GM12878 (cell line): ENCODE measurements around the gene ZNF667. TPM values are rescaled to one million over a fixed set of nuclear protein-coding genes. Genes with fewer than 3 reads are reported as not detected.

Experiments used
- ATAC-seq: fragments of 200-7000 bp; cut with Tn5 transposase; 3 replicates; pipeline ENCODE4 v1.9.1; 2020; ENCODE audit warnings: mild to moderate bottlenecking, moderate library complexity
- BruUV-seq: library from RNA; stranded (reverse); fragments of 400-500 nt; replicated peaks from 2 replicates; lab custom pipeline; 2021; lab: Mats Ljungman, UMichigan
- CTCF ChIA-PET: fragments of 300-600 bp; sonication (Branson Sonifier 250); formaldehyde crosslinking; extraction: SDS; loops from one replicate; lab custom pipeline; 2021; ENCODE audit warnings: inconsistent platforms; lab: Yijun Ruan, JAX
- POLR2A ChIA-PET: fragments of 350-600 bp; formaldehyde crosslinking; extraction: SDS; loops from one replicate; lab custom pipeline; 2021; ENCODE audit warnings: inconsistent platforms; lab: Charles Lee
- RAD21 ChIA-PET: fragments of 300-600 bp; sonication (Branson Sonifier 250); formaldehyde crosslinking; loops from one replicate; lab custom pipeline; 2023; ENCODE audit warnings: antibody characterized with exemption; ENCODE audit not compliant: unreplicated experiment; lab: Charles Lee
- SMC1A ChIA-PET: fragments of 300-600 bp; sonication (Branson Sonifier 250); formaldehyde crosslinking; loops from one replicate; lab custom pipeline; 2023; ENCODE audit not compliant: unreplicated experiment, uncharacterized antibody; lab: Charles Lee
- DNase-seq: peaks from one replicate; pipeline ENCODE4 v3.0.0-alpha.2; 2011; ENCODE audit warnings: low read depth, low spot score
- FAIRE-seq: peaks from 3 replicates; lab custom pipeline; 2011; peaks lifted over from hg19 to GRCh38; lab: Jason Lieb, UNC
- H2AFZ ChIP-seq: 2 replicates; pipeline ENCODE4 v1.6.0; 2011; ENCODE audit warnings: low read depth, low read length, control low read depth; ENCODE audit not compliant: control insufficient read depth
- H3K27ac ChIP-seq: 2 replicates; pipeline ENCODE4 v1.5.1; 2011; ENCODE audit warnings: control low read depth; ENCODE audit not compliant: control insufficient read depth, insufficient read depth
- H3K27me3 ChIP-seq, 2 experiments: replicated peaks in 1 of 2; 2 replicates each; pipeline versions ENCODE4 v1.6.0 to v1.6.1; 2011; ENCODE audit warnings: low read length in 1 of 2; ENCODE audit not compliant: control insufficient read depth in 2 of 2, insufficient read depth in 2 of 2
- H3K36me3 ChIP-seq, 2 experiments: 2 replicates each; pipeline ENCODE4 v1.5.1; 2011; ENCODE audit warnings: low read length in 1 of 2; ENCODE audit not compliant: control insufficient read depth in 2 of 2, insufficient read depth in 2 of 2
- H3K4me1 ChIP-seq: 2 replicates; pipeline ENCODE4 v1.6.1; 2011; ENCODE audit warnings: mild to moderate bottlenecking, low read length, moderate library complexity, mixed read lengths; ENCODE audit not compliant: control insufficient read depth, insufficient read depth
- H3K4me2 ChIP-seq: 2 replicates; pipeline ENCODE4 v1.6.0; 2011; ENCODE audit warnings: control low read depth; ENCODE audit not compliant: control insufficient read depth, insufficient read depth
- H3K4me3 ChIP-seq: fragments of 200-600 bp; sonication (generic); 2 replicates; pipeline ENCODE4 v1.5.1; 2016
- H3K79me2 ChIP-seq: 2 replicates; pipeline ENCODE4 v1.6.0; 2011; ENCODE audit warnings: low read length; ENCODE audit not compliant: control insufficient read depth, insufficient read depth
- H3K9ac ChIP-seq: 2 replicates; pipeline ENCODE4 v1.8.0; 2011; ENCODE audit warnings: low read length, control low read depth, mixed read lengths; ENCODE audit not compliant: control insufficient read depth, insufficient read depth
- H3K9me3 ChIP-seq: replicated peaks from 3 replicates; pipeline ENCODE4 v1.5.1; 2011; ENCODE audit warnings: mild to moderate bottlenecking, low read length; ENCODE audit not compliant: control insufficient read depth, insufficient read depth
- H4K20me1 ChIP-seq: 2 replicates; pipeline ENCODE4 v1.6.0; 2011; ENCODE audit not compliant: control insufficient read depth, insufficient read depth
- HDGF ChIP-seq: fragments of 450-650 bp; IDR thresholded peaks from 2 replicates; pipeline ENCODE4 v1.6.1; 2016; ENCODE audit warnings: antibody characterized with exemption
- KAT2A ChIP-seq: conservative IDR thresholded peaks from 2 replicates; pipeline ENCODE4 v1.6.1; 2011; ENCODE audit warnings: low read depth, low read length; ENCODE audit not compliant: control insufficient read depth
- MTA3 ChIP-seq: IDR thresholded peaks from 2 replicates; pipeline ENCODE4 v1.6.1; 2012; ENCODE audit warnings: low read length, inconsistent platforms, borderline replicate concordance
- NRF1 ChIP-seq: conservative IDR thresholded peaks from 2 replicates; pipeline ENCODE4 v1.6.1; 2011; ENCODE audit warnings: mild to moderate bottlenecking, low read depth, low read length, improper control_type of control experiment
- RCOR1 ChIP-seq: conservative IDR thresholded peaks from 2 replicates; pipeline ENCODE4 v1.6.1; 2012; ENCODE audit warnings: low read depth, low read length, improper control_type of control experiment
- RFX5 ChIP-seq: IDR thresholded peaks from 2 replicates; pipeline ENCODE4 v1.6.1; 2011; ENCODE audit warnings: low read depth, low read length, improper control_type of control experiment
- RUNX3 ChIP-seq: IDR thresholded peaks from 2 replicates; pipeline ENCODE4 v1.6.1; 2012; ENCODE audit warnings: low read length, inconsistent platforms
- TCF12 ChIP-seq: IDR thresholded peaks from 2 replicates; pipeline ENCODE4 v1.6.1; 2011; ENCODE audit warnings: low read depth, mild to moderate bottlenecking, low read length
- ZZZ3 ChIP-seq: IDR thresholded peaks from 2 replicates; pipeline ENCODE4 v1.6.1; 2011; ENCODE audit warnings: low read depth; ENCODE audit not compliant: control insufficient read depth, insufficient read length
- WGBS: methylation state at CpG from one replicate; pipeline ENCODE4 v1.1.6; 2016; ENCODE audit warnings: low lambda C conversion rate; ENCODE audit not compliant: insufficient replicate concordance, insufficient coverage; ENCODE audit errors: missing lambda C conversion rate; 5-methylcytosine and 5-hydroxymethylcytosine counted together
- in situ Hi-C: fragments of 300-500 bp; cut with MboI; formaldehyde crosslinking; loops from 9 replicates; pipeline ENCODE4 v1.14.3; 2018; ENCODE audit warnings: mixed read lengths
- intact Hi-C: fragments of 100-400 bp; cut with micrococcal nuclease; formaldehyde crosslinking; loops from one replicate; pipeline ENCODE4 v1.14.2; 2022; ENCODE audit not compliant: unreplicated experiment
- polyA plus RNA-seq, 11 experiments: library from polyadenylated mRNA; depleted of rRNA in 4 of 11; unstranded in 6 of 11; stranded (reverse) in 5 of 11; fragments of >200 nt; fragmentation: Nextera tagmentation in 4 of 11; fragmentation: Illumina TruSeq in 1 of 11; extraction: Ambion mirVana in 4 of 11; extraction: Trizol in 1 of 11; gene quantifications; 1 replicate in 1 of 11; 2 replicates in 10 of 11; pipeline versions ENCODE4 v1.2.1 to v1.2.3, GENCODE V29; 2011 to 2016; ENCODE audit warnings: inconsistent platforms in 2 of 11, missing spikeins in 2 of 11, low read depth in 1 of 11
- total RNA-seq, 4 experiments: library from RNA; depleted of rRNA in 3 of 4; stranded (reverse); fragments of >200 nt in 3 of 4; fragmentation: Illumina TruSeq in 1 of 4; extraction: Trizol in 1 of 4; gene quantifications; 2 replicates each; pipeline versions ENCODE4 v1.2.1 to v1.2.3, GENCODE V29; 2013 to 2021
- TF ChIP-seq, protein P1 (sequence below): IDR thresholded peaks from 2 replicates; pipeline ENCODE4 v1.6.1; 2012; ENCODE audit warnings: low read length, inconsistent platforms
- TF ChIP-seq, protein P2 (sequence below): fragments of 450-650 bp; formaldehyde crosslinking; IDR thresholded peaks from 2 replicates; pipeline ENCODE4 v1.4.0; 2022; ENCODE audit warnings: mild to moderate bottlenecking, moderate library complexity
- TF ChIP-seq, protein P3 (sequence below): IDR thresholded peaks from 2 replicates; pipeline ENCODE4 v1.6.1; 2012; ENCODE audit warnings: low read depth, low read length, improper control_type of control experiment
- TF ChIP-seq, protein P4 (sequence below): fragments of 150-350 bp; IDR thresholded peaks from 2 replicates; pipeline ENCODE4 v1.6.1; 2016; ENCODE audit warnings: low read depth, low read length
- TF ChIP-seq, protein P5 (sequence below): IDR thresholded peaks from 2 replicates; pipeline ENCODE4 v1.6.1; 2011; ENCODE audit warnings: low read depth, low read length, improper control_type of control experiment, borderline replicate concordance
- TF ChIP-seq, protein P6 (sequence below): fragments of 150-350 bp; IDR thresholded peaks from 2 replicates; pipeline ENCODE4 v1.6.1; 2014; ENCODE audit warnings: mild to moderate bottlenecking, low read depth, low read length

Gene ZNF667
- total and polyA plus RNA-seq, 10 of the 15 experiments (the other 5 are each of a cell fraction or from before 2014, with no cell fraction given): 0.10 TPM; not detected in 9

DNA sequence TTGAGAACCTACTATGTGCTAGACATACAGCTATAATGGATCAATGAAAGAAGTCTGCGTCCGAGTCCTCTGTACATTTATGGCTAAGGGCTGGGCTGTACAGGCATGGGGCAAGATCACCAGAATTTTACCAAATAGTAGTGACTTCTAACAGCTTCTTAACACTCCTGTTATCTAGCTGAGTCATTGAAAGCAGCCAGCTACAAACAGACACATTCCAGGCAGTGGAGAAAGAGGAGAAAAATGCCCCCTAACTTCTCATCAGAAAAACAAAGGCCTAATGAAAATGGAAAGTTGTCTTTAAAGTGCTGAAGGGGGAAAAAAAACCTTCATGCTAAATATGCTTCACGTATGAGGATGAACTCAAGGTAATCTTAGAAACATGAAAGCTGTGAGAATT, 14.3 kb upstream of the ZNF667 start:
- Histone ChIP-seq H3K4me3 (no peak overlapping the region), H2AFZ (no peak overlapping the region), H3K27ac (no peak overlapping the region), H3K36me3 (no peaks in the 10 kb centered on the region), H3K79me2 (no peaks in the 10 kb centered on the region), H3K9ac (no peak overlapping the region), H3K27me3 (no peaks in the 10 kb centered on the region), H4K20me1 (no peaks in the 10 kb centered on the region), H3K4me1 (no peaks in the 10 kb centered on the region), H3K9me3 (no peaks in the 10 kb centered on the region; the same call in 2 of the 3 replicates), H3K4me2 (no peak overlapping the region)
- FAIRE-seq (no peak), ATAC-seq (no peak), DNase-seq (no peak)
- RAD21 ChIA-PET: no interaction called here
- POLR2A ChIA-PET: no interaction called here
- CTCF ChIA-PET: no interaction called here
- intact Hi-C loops: no loop called here
- in situ Hi-C loops: no loop called here
- BruUV-seq: no TSS peak
- whole genome bisulfite sequencing: 58% methylated on average over 3 of the region's 3 CpGs
- SMC1A ChIA-PET: no interaction called here
- TF ChIP-seq ZZZ3: no peak
- no peak for TF ChIP-seq KAT2A
- TF ChIP-seq, protein P1, sequence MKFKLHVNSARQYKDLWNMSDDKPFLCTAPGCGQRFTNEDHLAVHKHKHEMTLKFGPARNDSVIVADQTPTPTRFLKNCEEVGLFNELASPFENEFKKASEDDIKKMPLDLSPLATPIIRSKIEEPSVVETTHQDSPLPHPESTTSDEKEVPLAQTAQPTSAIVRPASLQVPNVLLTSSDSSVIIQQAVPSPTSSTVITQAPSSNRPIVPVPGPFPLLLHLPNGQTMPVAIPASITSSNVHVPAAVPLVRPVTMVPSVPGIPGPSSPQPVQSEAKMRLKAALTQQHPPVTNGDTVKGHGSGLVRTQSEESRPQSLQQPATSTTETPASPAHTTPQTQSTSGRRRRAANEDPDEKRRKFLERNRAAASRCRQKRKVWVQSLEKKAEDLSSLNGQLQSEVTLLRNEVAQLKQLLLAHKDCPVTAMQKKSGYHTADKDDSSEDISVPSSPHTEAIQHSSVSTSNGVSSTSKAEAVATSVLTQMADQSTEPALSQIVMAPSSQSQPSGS: no peak
- TF ChIP-seq RUNX3: no peak
- no peak for TF ChIP-seq RCOR1
- TF ChIP-seq, protein P2, sequence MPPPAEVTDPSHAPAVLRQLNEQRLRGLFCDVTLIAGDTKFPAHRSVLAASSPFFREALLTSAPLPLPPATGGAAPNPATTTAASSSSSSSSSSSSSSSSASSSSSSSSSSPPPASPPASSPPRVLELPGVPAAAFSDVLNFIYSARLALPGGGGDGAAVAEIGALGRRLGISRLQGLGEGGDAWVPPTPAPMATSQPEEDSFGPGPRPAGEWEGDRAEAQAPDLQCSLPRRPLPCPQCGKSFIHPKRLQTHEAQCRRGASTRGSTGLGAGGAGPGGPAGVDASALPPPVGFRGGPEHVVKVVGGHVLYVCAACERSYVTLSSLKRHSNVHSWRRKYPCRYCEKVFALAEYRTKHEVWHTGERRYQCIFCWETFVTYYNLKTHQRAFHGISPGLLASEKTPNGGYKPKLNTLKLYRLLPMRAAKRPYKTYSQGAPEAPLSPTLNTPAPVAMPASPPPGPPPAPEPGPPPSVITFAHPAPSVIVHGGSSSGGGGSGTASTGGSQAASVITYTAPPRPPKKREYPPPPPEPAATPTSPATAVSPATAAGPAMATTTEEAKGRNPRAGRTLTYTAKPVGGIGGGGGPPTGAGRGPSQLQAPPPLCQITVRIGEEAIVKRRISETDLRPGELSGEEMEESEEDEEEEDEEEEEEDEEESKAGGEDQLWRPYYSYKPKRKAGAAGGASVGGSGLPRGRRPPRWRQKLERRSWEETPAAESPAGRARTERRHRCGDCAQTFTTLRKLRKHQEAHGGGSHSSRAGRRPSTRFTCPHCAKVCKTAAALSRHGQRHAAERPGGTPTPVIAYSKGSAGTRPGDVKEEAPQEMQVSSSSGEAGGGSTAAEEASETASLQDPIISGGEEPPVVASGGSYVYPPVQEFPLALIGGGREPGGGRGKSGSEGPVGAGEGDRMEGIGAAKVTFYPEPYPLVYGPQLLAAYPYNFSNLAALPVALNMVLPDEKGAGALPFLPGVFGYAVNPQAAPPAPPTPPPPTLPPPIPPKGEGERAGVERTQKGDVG: no peak
- TF ChIP-seq, protein P3, sequence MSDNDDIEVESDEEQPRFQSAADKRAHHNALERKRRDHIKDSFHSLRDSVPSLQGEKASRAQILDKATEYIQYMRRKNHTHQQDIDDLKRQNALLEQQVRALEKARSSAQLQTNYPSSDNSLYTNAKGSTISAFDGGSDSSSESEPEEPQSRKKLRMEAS: no peak
- TF ChIP-seq TCF12: no peak
- no peak for TF ChIP-seq NRF1
- TF ChIP-seq, protein P4, sequence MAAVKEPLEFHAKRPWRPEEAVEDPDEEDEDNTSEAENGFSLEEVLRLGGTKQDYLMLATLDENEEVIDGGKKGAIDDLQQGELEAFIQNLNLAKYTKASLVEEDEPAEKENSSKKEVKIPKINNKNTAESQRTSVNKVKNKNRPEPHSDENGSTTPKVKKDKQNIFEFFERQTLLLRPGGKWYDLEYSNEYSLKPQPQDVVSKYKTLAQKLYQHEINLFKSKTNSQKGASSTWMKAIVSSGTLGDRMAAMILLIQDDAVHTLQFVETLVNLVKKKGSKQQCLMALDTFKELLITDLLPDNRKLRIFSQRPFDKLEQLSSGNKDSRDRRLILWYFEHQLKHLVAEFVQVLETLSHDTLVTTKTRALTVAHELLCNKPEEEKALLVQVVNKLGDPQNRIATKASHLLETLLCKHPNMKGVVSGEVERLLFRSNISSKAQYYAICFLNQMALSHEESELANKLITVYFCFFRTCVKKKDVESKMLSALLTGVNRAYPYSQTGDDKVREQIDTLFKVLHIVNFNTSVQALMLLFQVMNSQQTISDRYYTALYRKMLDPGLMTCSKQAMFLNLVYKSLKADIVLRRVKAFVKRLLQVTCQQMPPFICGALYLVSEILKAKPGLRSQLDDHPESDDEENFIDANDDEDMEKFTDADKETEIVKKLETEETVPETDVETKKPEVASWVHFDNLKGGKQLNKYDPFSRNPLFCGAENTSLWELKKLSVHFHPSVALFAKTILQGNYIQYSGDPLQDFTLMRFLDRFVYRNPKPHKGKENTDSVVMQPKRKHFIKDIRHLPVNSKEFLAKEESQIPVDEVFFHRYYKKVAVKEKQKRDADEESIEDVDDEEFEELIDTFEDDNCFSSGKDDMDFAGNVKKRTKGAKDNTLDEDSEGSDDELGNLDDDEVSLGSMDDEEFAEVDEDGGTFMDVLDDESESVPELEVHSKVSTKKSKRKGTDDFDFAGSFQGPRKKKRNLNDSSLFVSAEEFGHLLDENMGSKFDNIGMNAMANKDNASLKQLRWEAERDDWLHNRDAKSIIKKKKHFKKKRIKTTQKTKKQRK: no peak
- no peak for TF ChIP-seq MTA3
- TF ChIP-seq RFX5: no peak
- no peak for TF ChIP-seq HDGF
- TF ChIP-seq, protein P5, sequence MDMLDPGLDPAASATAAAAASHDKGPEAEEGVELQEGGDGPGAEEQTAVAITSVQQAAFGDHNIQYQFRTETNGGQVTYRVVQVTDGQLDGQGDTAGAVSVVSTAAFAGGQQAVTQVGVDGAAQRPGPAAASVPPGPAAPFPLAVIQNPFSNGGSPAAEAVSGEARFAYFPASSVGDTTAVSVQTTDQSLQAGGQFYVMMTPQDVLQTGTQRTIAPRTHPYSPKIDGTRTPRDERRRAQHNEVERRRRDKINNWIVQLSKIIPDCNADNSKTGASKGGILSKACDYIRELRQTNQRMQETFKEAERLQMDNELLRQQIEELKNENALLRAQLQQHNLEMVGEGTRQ: no peak
- TF ChIP-seq, protein P6, sequence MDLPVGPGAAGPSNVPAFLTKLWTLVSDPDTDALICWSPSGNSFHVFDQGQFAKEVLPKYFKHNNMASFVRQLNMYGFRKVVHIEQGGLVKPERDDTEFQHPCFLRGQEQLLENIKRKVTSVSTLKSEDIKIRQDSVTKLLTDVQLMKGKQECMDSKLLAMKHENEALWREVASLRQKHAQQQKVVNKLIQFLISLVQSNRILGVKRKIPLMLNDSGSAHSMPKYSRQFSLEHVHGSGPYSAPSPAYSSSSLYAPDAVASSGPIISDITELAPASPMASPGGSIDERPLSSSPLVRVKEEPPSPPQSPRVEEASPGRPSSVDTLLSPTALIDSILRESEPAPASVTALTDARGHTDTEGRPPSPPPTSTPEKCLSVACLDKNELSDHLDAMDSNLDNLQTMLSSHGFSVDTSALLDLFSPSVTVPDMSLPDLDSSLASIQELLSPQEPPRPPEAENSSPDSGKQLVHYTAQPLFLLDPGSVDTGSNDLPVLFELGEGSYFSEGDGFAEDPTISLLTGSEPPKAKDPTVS: no peak
